HG03025 (cell line): ENCODE measurements around the gene CD37.
"Not testable (repeated sequence)": the region's sequence is repeated elsewhere in the genome, so short reads cannot be mapped to it uniquely, and the experiment has no call there.

Experiments
- ATAC-seq: cut with Tn5 transposase; IDR thresholded peaks from one replicate; pipeline ENCODE4 v1.9.1; 2021; ENCODE audit warnings: mild to moderate bottlenecking, moderate library complexity; ENCODE audit not compliant: unreplicated experiment, low FRiP score

Gene CD37

DNA sequence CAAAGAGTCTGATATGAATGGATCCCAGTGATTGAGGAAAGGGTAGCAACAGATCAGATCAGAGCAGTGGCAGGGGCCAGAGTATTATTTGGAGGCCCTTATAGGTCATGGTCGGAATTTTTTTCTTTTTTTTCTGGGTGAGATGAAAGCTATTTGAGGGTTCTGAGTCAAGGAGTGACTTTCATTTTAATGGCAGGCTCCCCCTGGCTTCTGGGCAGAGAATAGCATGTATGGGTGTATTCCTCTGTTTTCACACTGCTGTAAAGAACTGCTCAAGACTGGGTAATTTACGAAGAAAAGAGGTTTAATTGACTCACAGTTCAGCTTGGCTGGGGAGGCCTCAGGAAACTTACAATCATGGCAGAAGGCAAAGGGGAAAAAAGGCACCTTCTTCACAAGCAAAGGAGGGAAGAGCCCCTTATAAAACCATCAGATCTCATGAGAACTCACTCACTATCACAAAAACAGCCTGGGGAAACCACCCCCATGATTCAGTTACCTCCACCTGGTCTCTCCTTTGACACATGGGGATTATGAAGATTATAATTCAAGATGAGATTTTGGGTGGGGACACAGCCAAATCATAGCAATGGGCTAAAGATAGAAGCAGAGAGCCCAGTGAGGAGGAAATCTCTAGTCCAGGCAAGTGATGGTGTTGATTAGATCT is 7.2 kb upstream of the CD37 start:
- ATAC-seq: no peak

DNA sequence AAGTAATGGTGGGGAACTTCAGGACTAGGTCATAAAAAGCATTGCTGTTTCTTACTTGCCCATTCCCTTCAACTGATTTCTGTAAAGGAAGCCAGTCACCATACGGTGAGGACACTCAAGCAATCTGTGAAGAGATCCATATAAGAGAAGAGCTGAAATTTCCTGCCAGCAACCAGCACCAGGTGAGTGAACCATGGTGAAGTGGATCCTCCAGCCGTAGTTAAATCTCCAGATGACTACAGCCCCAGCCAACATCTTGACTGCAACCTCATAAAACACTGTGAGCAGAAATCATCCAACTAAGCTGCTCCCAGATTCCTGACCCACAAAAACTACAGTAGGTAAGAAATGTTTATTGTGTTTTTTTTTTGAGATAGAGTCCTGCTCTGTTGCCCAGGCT is 6.5 kb upstream of the CD37 start:
- ATAC-seq: no peak

DNA sequence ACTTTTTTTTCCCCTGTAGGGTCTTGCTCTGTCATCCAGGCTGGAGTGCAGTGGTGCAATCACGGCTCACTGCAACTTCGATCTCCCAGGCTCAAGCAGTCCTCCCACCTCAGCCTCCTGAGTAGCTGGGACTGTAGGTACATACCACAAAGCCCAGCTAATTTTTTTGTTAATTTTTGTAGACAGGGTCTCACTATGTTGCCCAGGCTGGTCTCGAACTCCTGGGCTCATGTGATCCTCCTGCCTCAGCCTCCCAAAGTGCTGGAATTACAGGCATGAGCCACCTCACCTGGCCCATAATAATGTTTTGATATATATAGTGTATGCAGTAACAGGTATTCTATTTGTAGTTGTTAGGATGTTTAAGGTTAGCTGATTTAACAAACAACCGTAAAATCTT is 4.0 kb upstream of the CD37 start:
- not testable (repeated sequence) for ATAC-seq

DNA sequence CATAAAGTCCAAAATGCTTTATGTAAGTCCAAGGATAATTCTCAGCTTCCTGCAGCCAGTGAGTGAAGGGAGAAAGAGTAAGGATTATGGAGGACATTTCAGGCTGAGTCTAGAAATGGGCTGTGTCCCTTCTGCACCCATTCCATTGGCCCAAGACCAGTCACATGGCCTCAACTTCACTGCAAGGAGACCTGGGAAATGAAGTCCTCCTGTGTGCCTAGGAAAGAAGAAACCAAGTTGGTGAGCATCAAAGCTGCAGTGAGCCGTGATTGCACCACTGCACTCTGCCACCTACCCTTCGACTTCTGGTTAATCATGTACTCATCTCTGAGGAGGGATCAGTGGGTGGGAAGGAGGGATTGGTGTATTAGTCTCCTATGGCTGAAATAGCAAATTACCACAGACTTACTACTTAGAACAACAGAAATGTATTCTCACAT is 3.6 kb upstream of the CD37 start:
- ATAC-seq: no peak

DNA sequence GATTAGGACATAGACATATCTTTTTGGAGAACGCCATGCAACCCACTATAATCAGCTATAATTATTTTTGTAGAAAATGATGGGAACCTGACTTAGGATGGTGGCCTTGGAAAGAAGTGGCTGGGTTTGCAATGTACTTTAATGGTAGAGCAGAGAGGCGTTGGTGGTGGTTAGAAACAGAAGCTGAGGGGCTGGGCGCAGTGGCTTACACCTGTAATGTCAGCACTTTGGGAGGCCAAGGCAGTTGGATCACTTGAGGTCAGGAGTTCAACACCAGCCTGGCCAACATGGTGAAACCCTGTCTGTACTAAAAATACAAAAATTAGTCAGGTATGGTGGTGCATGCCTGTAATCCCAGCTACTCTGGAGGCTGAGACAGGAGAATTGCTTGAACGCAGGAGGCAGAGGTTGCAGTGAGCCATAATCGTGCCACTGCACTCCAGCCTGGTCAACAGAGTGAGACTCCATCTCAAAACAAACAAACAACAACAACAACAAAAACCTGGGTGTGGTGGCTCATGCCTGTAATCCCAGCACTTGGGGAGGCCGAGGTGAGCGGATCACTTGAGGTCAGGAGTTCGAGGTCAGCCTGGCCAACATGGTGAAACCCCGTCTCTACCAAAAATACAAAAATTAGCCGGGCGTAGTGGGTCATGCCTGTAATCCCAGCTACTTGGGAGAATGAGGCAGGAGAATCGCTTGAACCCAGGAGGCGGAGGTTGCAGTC is 2.4 kb upstream of the CD37 start:
- not testable (repeated sequence) for ATAC-seq

- no peak for ATAC-seq
Measured at GRCh38 chr19:49333418-49333805, 1.8 kb upstream of the CD37 start.

GRCh38 chr19:49333811-49334288 is 1.4 kb upstream of the CD37 start:
- peak; percentile 37 for ATAC-seq

DNA sequence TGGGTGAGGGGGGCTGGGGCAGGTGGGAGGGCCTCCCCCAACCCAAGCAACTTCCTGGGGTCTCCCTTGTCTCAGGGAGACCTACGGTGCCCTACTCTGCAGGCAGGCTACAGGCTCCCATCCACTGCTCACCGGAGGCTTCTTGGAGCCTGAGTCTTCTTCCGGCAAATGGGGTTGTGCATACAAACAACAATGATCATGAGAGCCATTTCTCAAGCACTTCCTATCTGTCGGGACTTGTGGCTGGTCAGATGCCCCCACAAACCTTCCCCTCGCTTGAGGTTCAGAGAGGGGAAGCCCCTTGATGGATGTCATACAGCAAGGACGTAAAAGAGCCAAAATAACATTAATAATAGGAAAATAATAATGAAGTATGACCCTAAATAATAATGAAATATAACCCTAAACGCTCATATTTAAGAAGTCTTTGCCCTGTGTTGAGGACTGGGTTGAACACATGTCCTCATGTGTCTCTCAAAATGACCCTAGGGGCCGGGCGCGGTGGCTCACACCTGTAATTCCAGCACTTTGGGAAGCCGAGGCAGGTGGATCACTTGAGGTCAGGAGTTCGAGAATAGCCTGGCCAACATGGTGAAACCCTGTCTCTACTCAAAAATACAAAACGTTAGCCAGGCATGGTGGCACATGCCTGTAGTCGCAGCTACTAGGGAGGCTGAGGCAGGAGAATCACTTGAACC is 727 bp downstream of the CD37 start:
- no peak for ATAC-seq

DNA sequence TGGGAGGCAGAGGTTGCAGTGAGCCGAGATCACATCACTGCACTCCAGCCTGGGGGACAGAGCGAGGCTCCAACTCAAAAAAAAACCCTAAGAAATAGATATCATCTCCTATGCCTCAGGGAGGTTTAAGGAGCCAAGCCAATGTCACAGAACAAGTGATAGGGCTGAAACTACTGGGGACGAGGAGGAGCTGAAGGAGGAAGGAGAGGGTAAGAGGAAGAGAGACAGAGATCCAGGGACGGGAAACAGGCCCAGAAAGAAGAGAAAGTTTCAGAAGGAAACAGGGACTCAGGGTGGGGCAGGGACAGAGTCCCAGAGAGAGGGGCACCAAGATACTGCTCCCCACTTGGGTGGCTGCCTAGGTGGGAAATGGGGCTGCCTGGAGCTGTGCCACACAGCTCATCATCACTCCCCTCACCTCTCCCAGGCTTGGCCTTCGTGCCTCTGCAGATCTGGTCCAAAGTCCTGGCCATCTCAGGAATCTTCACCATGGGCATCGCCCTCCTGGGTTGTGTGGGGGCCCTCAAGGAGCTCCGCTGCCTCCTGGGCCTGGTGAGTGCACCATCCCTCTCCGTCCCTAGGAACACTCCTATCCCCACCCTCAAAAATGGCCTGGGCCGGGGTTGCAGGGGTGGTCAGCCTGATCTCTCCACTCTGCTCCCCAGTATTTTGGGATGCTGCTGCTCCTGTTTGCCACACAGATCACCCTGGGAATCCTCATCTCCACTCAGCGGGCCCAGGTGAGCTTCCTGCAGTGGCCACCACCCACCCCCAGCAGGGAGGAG is 1.5 kb downstream of the CD37 start:
- no peak for ATAC-seq

DNA sequence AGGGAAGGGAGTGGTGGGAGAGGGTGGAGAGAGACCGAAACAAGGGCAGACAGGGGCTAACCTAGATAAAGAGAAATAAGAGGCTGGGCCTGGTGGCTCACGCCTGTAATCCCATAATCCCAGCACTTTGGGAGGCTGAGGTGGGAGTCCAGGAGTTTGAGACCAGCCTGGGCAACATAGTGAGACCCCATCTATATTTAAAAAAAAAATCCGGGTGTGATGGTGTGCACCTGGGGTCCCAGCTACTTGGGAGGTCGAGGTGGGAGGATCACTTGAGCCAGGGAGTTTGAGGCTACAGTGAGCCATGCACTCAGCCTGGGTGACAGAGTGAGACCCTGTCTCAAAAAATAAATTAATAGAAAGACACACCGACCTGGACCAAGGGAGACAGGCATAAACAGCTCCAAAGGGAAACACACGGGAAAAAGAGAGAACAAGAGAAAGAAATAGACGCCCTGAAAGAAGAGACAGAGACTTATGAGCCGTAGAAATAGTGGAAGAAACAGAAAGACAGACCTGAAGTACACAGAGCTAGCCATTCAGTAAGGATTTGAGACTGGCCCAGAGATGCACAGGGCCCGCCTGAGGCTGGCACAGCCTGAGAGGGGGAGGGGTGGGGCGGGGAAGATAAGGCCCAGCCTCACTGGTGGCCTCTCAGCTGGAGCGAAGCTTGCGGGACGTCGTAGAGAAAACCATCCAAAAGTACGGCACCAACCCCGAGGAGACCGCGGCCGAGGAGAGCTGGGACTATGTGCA is 2.2 kb downstream of the CD37 start:
- no peak for ATAC-seq

GRCh38 chr19:49338023-49338677 is 2.9 kb downstream of the CD37 start:
- ATAC-seq: no peak

DNA sequence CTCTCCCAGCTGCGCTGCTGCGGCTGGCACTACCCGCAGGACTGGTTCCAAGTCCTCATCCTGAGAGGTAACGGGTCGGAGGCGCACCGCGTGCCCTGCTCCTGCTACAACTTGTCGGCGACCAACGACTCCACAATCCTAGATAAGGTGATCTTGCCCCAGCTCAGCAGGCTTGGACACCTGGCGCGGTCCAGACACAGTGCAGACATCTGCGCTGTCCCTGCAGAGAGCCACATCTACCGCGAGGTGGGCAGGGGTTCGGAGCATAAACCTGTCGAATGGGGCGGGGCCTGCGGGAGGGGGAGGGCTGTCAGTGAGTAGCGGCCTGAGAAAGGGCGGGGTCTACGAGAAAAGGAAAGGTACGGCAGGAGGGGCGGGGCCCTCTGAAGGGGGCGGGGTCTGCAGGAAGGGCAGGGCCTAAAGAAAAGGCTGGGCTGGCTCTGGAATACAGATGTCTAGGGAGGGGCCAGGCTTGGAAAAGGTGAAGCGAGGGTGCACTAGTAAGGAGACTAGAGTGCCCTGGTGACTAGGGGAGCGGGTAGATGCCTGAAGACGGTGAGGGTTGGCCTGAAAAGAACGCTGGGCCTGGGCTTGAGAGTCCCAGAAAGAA is 3.6 kb downstream of the CD37 start:
- no peak for ATAC-seq

DNA sequence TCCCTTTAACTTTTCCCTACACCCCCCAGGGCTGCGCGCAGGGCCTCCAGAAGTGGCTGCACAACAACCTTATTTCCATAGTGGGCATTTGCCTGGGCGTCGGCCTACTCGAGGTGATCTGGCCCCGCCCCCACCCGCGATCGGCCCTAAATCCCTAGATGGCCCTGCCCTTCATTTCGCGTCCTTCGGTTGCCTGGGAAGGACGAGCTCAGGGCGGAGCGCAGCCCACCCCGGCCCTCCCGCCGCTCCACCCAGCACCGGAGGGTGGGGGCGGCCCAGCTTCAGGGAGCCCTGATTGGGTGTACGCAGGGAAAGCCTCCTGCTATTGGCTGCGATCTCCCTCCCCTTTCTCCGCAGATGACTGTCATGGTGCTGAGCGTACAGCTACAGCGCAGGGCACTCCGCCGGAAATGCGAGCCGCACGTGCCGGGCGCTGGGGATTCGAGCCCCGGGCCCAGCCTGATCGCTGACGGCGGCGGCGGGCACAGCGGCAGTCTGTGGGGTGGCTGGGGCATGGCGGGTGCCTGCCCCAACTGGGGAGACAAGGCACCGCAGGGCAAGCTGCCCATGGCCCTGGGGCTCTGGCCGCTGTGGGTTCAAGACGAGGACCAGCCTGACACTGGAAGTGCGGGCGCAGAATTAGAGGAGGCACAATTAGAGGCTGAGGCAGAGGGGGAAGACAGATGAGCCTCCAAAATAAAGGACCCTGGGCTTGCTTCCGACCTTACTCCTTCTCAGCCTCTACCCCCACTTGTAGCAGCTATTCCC is 4.3 kb downstream of the CD37 start:
- ATAC-seq: no peak

DNA sequence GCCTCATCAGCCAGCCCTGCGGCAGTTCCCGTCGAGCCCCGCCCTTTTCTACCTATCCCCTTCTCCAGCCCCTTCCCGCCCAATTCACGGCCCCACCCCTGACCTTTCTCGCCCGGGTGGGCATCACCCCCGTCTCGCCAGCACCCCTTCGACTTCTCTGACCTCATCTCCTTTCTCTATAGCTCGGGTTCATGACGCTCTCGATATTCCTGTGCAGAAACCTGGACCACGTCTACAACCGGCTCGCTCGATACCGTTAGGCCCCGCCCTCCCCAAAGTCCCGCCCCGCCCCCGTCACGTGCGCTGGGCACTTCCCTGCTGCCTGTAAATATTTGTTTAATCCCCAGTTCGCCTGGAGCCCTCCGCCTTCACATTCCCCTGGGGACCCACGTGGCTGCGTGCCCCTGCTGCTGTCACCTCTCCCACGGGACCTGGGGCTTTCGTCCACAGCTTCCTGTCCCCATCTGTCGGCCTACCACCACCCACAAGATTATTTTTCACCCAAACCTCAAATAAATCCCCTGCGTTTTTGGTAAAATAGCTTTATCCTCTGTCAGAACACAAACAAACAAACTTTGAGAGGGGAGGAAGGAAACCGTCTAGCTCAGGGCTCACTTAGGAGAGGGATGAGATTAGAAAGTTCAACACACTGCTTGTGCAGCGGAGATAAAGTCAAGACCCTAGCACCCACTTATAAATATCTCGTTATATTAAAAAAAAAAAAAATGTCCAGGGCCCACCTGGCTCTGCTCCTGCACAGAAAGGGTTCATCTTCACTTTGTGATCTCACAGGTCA is 5.1 kb downstream of the CD37 start:
- peak; percentile 40 for ATAC-seq

DNA sequence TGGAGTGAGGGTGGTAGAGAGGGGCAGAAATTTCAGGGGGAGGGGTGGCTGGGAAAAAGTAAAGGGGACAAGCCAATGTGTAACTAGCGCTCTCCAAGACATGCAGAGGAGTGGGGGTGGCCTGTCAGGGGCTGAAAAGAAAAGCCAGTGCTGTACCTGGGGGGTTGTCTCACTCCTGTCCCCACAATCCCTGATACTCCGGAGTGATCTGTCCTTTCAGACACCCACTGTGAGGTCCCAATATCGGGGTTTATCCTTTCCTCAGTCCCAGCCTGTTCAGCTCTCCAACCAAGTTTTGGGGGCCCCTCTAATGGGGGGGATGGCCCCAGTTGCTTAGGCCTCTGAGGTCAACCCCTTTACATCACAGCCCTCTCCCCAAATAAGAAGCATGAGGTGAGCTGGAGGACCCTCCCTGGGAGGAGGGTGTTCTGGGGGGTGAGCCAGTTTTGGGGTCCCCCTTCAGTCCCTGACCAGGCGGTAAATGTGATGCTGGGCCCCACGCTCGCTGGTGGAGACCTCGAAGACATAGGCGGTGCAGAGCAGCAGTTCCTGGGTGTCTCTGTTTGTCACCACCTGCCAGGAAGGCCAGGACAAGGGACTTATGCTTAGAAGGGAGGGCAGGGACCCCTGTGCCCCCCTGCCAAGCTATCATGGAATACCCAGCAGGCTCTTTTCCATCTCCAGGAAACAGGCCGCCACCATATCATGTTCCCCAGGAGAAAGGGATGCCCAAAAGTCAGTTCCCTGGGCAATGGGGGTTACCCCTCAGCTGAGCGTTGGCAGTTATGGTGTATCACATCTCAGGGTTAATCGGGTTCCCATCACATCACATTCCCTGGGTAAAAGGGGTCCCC is 5.9 kb downstream of the CD37 start:
- ATAC-seq: no peak

DNA sequence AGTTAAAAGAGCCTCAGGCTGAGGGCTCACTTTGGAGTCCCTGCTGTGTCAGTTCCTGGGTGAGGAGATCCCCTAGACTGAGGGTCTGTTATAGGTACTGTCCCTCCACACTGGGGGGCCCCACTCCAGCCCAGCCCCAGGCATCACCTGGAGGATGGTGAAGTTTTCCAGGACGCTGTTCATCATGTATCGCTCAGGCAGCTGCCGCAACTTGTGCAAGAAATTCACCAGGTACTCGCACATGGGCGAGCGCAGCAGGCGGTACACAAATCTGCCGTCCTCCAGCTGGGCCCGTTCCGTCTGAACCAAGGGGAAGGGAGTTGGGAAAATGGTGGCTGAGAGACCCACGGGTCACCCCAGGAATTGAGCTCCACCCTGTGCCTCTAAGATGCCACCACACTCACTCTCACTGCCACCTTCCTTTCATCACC is 7.1 kb downstream of the CD37 start:
- no peak for ATAC-seq

- no peak for ATAC-seq
Measured at GRCh38 chr19:49343123-49343522, 7.9 kb downstream of the CD37 start.
